GM21786 (cell line): ENCODE measurements around the gene OR14I1.
A peak's percentile ranks its signal among the peaks of the same experiment; 100 is the strongest.

Experiments used
- ATAC-seq: cut with Tn5 transposase; IDR thresholded peaks from one replicate; pipeline ENCODE4 v1.9.1; 2021; ENCODE audit not compliant: unreplicated experiment

The OR14I1 gene

GRCh38 chr1:248688527-248689298 is 13.9 kb downstream of the OR14I1 start:
- ATAC-seq, result peak; percentile 72

GRCh38 chr1:248686815-248687214 is 15.8 kb downstream of the OR14I1 start:
- peak; percentile 80 for ATAC-seq

- ATAC-seq, result no peak
Observed at GRCh38 chr1:248681651-248682050, 20.9 kb downstream of the OR14I1 start.

- ATAC-seq, result no peak
Observed at GRCh38 chr1:248670003-248670402, 32.6 kb downstream of the OR14I1 start.

- peak; percentile 99 for ATAC-seq
Observed at GRCh38 chr1:248663453-248664328, 38.9 kb downstream of the OR14I1 start.

GRCh38 chr1:248656797-248657196 is 45.8 kb downstream of the OR14I1 start:
- ATAC-seq, result peak; percentile 56

- peak; percentile 65 for ATAC-seq
Observed at GRCh38 chr1:248655354-248655753, 47.2 kb downstream of the OR14I1 start, which contains the start of gene OR2T27. OR2T27 (minus strand) TSS chr1:248655528; CDS start chr1:248650884, 4,644 bp downstream.
